Measurements from ENCODE around the gene CNTNAP5.

CNTNAP5 gene

DNA sequence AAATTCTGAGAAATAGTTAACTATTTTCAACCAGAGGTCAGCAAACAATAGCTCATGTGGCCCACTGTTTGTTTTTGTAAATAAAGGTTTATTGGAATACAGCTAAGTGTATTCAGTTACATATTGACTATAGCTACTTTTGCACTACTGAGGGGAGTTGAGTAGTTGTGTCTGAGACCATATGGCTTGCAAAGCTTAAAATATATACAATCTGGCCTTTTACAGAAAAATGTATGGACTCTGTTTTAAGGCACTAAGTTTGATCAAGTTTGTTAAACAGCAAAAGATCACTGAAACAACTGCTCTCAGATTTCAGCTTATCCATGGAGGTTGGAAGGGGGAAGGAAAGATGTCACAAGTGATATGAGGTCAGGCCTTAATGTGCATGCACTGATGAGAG lies 667.1 kb downstream of the CNTNAP5 start:
- no peak for DNase-seq (ENCODE audit: low read depth in 2 of 2)

DNA sequence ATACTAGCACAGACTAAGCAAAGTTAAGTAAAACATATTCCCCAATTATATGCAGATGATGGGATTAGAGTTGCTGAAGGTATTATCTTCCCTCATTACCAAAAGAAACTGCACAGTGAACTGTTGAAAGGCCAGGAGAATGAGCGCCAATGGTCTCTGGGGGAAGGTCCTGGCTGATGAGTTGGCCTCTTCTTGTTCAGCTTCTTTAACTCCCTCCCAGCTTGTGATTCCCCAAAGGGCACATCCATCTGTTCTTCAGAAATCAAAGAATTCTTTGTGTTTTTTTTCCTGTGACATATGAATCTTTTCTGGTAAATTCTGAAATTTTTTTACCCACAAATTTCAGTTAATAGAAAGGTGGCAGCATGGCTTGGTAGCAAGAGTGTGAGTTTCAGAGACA lies 667.6 kb downstream of the CNTNAP5 start:
- no peak for DNase-seq (ENCODE audit: low read depth in 2 of 2)

GRCh38 chr2:124693156-124693555 lies 668.1 kb downstream of the CNTNAP5 start:
- DNase-seq (ENCODE audit: low read depth in 2 of 2) = no peak

DNA sequence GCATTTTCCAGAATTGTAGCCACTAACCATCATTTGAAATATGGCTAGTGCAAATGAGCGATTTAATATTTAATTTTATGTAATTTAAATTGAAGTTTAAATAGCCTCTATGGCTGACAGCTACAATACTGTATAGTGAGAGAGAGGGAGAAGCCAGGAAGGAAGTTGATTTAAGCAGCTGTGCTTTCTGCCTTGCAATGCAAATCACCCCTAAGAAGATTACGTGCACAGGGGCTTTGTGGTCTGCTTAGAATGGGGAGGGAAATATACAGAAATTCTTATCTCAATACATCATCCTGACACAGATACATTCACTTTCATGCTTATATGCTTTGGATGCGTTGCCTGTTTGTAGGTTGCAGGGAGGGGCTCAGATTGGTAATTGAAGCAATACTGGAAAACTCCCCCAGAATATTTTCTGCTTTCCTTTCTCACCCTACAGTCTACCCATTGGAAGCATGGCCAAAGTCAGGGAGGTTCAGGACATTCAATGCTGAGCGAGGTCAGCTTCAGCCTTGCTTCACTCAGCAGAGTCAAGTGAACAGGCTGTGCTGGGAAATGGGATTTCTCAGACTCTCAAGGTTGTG lies 674.0 kb downstream of the CNTNAP5 start:
- DNase-seq (ENCODE audit: low read depth in 2 of 2) = no peak

DNA sequence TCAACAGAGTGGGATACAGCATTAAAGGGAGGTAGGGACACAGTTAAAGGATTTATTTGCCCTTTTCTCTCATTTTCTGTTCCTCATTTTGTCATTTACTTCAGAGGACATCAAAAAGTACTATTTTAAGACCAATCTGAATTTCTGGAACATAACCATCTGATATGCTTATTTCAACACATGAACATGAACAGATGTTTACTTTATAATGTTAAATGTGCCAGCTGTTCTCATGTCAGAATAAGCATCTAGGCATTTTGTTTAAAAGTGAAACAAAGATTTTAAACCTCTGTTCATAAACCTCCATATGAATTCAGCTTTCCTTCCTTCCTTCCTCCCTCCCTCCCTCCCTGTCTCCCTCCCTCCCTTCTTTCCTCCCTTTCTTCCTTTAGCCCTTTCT lies 677.7 kb downstream of the CNTNAP5 start:
- no peak for DNase-seq (ENCODE audit: low read depth in 2 of 2)

DNA sequence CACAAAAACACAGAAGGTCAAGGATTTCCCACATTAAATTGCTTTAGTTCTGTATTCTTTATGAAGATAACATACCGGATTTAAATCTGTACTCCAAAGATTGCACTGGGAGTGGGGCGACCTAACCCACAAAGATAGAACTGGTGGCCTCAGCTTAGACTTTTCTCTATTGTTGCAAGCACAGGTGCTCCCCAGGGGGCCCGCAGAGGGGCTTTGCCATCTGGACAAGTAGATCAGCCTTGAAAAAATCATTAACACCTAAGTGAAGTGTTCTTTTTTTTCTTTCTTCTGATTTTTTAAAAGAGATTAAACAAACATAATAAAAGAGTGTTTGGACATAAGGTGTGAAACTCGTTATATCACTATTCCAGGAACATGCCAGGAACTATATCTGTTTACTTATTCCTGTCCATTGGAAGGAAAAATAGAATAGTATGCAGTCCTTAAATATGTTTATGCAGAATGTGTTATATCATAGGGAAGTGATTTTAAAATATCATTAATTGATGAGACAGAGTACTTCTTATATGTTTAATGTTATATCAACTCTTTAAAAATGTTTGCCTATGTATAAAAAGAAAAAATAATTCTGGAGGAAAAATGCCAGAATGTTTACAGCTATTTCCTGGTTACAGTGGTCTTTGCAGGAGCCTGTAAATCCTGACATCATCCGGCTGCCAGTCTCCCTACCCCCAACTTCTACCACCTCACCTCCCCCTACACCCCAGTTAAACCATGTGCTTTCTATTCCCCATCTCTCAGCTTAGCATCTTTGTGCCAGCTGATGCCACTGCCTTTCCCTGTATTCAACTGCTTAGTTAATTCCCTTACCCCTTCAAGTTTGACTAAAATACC lies 679.2 kb downstream of the CNTNAP5 start:
- DNase-seq (ENCODE audit: low read depth in 2 of 2) = no peak

DNA sequence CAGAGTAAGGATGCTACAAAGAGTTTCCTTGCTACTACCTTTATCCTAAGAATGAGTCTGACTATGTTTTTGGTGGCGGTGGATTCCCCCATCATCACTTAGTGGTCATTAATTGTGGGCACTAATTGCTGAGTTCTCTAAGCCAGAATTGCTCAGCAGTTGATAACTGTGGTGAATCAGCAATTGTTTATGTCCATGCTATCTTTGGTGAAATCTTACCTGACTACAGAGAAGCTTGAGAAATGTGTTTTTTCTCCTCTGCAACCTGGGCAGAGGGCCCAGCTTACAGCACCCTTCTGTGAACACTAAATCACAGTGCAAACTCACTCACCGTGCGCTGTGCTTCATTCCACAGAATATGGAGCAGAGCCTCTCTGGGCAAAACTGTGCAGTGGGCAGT lies 683.6 kb downstream of the CNTNAP5 start:
- no peak for DNase-seq (ENCODE audit: low read depth in 2 of 2)

DNA sequence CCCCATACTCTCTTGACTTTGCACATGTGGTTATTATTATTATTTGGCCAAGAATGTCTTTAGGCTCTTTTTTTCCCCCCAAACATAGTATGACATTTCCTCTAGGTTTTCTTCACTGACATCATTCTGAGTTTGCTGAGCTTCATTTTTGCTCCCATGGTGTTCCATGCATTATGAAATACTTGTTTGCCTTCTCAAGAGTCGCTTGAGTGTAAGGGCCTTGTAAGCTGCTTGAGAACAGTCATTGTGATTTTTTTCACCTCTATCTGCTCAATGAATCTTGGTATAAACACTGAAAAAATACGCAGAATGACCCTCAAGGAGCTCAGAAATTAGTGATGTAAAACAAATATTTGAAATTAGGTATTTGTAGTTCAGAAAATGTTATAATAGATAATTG lies 688.9 kb downstream of the CNTNAP5 start:
- no peak for DNase-seq (ENCODE audit: low read depth in 2 of 2)

- DNase-seq (ENCODE audit: low read depth in 2 of 2) = no peak
Observed at GRCh38 chr2:124725187-124725586, 700.1 kb downstream of the CNTNAP5 start.

DNA sequence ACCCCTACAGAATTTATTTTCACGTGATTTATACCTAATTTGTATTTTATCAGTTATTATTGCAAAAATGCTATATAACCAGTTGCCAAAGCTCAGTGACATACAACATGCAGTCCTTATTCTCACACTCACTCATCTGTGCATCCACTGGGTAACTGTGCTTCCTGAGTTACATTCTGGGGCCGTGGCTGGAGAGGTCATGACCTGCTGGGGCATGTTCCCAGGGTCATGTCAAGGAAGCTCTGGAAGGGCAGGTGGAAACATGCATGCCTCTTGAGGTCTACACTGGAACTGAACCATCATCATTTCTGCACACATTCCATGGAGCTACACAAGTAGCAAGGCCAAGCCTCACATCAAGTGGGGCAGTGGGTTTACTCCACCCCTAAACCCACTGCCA lies 715.5 kb downstream of the CNTNAP5 start:
- DNase-seq (ENCODE audit: low read depth in 2 of 2) = no peak

DNA sequence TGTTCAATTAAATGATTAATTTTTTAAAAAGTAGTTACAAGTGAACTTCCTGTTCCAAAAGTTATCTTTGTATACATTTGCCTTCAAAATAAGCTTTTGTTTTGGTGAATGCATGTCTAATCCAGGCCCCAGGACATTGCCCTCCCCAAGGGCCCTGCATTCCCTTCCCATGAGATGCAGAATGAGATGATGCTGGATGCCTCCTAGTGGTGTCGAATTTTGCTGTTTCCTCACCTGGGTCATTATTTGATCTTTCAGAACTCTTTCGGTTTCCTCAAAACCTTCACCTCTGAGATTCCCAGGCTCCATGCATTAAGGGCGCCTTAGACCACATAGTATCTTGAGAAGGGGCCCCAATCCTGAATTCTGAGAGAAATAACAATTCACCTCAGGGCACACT lies 728.8 kb downstream of the CNTNAP5 start:
- DNase-seq (ENCODE audit: low read depth in 2 of 2) = no peak

DNA sequence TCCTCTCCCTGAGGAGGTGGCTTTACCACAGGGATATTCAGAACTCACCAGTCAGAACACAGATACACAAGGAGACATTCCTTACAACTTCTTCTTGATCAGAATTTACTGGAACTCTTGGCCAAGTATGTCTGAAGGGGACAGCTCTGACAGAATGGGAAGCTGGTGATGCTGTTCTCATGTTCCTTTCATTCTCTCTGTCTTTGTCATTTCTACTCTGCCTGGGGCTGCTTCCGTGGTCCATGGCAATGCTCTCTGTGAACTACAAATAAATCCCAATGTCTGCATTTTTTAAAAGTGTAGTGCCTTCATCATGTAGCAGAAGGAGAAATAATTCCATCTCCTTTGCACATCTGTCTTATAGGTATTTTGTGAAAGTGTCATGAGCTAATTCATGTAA lies 730.3 kb downstream of the CNTNAP5 start:
- no peak for DNase-seq (ENCODE audit: low read depth in 2 of 2)

- DNase-seq (ENCODE audit: low read depth in 2 of 2) = no peak
Observed at GRCh38 chr2:124756048-124756447, 731.0 kb downstream of the CNTNAP5 start.

DNA sequence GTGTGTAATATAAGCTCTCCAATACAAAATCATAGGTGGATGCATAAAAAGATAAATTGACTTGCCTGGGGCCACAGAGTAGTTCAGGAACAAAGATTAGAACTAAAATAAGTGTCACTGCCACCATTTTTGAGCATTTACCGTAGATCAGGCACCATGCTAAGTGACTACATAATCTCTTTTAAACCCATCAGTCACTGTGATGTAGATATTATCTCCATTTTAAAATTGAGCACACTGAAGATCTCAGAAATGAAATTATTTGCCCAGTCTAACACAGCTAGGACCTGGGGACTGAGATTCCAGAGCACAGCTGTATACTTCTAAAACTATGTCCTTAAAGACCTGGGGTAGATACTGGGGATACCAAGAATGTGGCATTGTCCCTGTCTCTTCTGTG lies 737.3 kb downstream of the CNTNAP5 start:
- DNase-seq (ENCODE audit: low read depth in 2 of 2) = no peak

GRCh38 chr2:124763611-124764010 lies 738.5 kb downstream of the CNTNAP5 start:
- no peak for DNase-seq (ENCODE audit: low read depth in 2 of 2)

GRCh38 chr2:124774781-124775180 lies 749.7 kb downstream of the CNTNAP5 start:
- no peak for DNase-seq (ENCODE audit: low read depth in 2 of 2)

DNA sequence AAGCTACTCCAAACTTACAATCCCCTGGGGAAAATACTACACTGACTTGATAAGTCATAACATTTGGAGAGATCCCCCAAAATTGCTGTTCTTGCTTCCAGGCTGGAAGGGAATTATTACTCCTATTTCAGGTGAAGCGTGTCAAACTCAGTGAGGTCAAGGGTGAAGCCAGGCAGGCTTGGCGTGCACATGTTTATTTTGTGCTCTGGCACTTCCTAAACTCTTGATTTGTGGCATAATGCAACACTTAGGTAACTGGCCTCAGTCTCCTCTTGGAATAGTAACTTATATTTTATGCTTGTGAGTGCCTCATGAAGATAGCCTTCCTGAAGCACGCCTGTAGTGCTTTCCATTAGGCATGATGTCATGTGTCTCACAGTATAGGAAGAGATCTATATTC lies 751.2 kb downstream of the CNTNAP5 start:
- DNase-seq (ENCODE audit: low read depth in 2 of 2) = no peak

DNA sequence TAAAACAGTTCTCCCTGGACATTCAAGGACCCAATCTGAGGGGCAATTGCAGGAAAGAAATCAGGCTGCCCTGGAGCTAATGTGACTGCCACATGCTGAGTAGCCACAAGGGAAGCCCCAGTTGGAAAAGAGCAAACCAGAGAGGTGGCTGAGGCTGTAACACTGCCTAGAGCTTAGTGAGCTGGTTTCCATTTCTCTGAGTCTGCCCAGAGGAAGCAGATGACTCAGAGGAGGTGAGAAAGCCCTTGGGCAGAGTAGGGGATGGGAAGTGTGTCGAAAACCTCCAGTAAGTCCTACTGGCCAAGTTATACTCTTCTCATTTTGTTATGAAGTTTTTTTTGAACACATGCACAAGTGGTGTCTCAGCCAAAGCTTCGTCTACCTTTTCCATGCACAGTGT lies 753.0 kb downstream of the CNTNAP5 start:
- DNase-seq (ENCODE audit: low read depth in 2 of 2) = no peak

- DNase-seq (ENCODE audit: low read depth in 2 of 2) = no peak
Observed at GRCh38 chr2:124796647-124797046, 771.6 kb downstream of the CNTNAP5 start.

DNA sequence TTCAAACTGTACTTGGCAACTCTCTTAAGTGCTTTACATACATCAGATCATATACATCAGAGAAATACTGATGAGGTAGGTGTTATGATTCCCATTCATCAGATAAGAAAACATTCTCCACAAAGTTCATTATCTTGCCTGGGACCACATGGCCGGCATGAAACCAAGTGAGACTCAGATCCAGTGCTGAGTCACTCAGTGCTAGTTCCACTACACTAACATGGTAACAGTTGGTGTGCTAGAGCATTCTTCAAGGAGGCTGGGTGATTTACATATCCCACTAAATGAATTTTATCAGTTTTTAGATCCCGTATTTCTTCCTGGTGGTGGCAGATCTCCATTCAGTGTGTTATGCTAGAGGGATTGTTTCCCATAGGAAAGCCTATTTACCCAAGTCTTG lies 772.0 kb downstream of the CNTNAP5 start:
- no peak for DNase-seq (ENCODE audit: low read depth in 2 of 2)

GRCh38 chr2:124798551-124798950 lies 773.5 kb downstream of the CNTNAP5 start:
- no peak for DNase-seq (ENCODE audit: low read depth in 2 of 2)

DNA sequence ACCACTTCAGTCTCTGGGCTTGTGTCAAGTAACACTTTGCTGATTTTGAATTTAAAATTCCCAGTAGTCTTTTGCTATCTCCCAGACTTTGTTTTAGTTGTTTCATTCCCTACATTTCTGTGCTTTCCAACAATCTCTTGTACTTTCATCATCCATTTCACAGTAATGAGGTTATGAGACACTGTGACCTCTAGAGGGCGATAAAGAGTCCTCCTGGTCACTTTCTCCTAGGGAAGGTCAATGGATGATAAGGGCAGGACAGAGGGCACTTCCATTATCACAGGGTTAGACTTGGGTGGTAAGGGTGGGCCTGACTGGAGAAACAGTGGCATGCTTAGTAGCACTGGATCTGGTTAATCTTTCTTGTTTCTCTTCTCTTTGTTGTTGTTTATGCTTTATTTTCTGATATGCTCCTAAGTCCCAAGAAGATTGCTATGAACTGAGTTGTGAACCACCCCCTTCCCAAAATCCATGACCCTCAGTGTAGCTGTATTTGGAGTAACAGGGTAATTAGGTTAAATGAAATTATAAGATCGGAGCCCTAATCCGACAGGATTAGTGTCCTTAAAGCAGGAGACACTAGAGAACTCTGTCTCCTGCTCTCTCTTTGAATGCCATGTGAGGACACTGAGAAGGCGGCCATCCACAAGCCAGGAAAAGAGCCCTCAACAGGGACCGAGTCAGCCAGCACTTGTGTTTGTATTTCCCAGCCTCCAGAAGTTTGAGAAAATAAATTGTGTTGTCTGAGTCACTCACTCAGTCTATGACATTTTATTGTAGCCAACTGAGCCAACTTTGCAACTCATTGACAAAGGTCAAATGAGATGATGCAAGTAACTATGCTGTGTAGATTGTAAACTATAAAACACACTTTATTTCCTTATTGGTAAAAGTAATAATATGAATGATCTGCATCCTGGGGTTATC lies 779.2 kb downstream of the CNTNAP5 start:
- DNase-seq (ENCODE audit: low read depth in 2 of 2) = no peak

DNA sequence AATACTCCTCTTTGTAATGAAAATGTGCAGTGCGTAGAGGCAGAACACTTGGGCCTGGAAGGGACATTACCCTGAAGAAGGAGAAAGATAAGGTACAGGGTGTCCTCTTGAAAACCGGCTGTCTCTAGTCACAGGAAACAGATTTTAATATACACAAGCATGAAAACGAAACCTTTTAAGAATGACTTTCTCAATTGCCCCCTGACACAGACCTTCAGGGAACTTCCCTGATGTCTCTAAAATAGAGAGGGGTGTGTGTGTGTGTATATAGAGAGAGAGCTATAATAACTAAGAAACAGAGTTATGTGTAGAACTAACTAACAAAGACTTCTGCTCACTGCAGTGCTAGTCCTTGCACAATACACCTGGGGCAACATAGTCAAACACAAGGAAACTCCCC lies 780.0 kb downstream of the CNTNAP5 start:
- no peak for DNase-seq (ENCODE audit: low read depth in 2 of 2)
